Measurements from ENCODE around the gene CASP2. TPM values are rescaled to one million over a fixed set of nuclear protein-coding genes. Genes with fewer than 3 reads are reported as not detected.
A peak's percentile ranks its signal among the peaks of the same experiment; 100 is the strongest.

CASP2 gene
- total RNA-seq, 1 donor from 2014 or later, result 26.7 TPM

DNA sequence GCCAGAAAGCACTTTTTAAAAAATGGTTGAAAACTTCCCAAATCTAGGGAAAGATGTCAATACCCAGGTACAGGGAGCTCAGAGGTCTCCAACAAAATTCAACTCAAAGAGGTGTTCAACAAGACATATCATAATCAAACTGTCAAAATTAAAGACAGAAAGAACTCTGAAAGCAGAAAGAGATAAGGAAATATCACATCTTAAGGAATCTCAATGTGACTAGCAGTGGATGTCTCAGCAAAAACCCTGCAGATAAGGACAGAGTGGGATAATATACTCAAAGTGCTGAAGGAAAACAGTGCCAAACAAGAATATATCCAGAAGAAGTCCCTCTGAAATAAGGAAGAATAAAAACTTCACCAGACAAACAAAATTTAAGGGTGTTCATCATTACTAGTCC, 38.0 kb upstream of the CASP2 start:
- Histone ChIP-seq H3K4me1 (no peaks in the 10 kb centered on the region), H3K9me3 (no peaks in the 10 kb centered on the region), H3K27ac (no peak overlapping the region), H3K36me3 (no peaks in the 10 kb centered on the region), H3K4me3 (no peak overlapping the region), H3K27me3 (no peaks in the 10 kb centered on the region)
- intact Hi-C loops (cut with DNase I), result no loop called here
- no peak for DNase-seq
- no peak for ATAC-seq
- TF ChIP-seq, protein P1, sequence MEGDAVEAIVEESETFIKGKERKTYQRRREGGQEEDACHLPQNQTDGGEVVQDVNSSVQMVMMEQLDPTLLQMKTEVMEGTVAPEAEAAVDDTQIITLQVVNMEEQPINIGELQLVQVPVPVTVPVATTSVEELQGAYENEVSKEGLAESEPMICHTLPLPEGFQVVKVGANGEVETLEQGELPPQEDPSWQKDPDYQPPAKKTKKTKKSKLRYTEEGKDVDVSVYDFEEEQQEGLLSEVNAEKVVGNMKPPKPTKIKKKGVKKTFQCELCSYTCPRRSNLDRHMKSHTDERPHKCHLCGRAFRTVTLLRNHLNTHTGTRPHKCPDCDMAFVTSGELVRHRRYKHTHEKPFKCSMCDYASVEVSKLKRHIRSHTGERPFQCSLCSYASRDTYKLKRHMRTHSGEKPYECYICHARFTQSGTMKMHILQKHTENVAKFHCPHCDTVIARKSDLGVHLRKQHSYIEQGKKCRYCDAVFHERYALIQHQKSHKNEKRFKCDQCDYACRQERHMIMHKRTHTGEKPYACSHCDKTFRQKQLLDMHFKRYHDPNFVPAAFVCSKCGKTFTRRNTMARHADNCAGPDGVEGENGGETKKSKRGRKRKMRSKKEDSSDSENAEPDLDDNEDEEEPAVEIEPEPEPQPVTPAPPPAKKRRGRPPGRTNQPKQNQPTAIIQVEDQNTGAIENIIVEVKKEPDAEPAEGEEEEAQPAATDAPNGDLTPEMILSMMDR (IDR thresholded peaks at IDR 0.05), result no peak

DNA sequence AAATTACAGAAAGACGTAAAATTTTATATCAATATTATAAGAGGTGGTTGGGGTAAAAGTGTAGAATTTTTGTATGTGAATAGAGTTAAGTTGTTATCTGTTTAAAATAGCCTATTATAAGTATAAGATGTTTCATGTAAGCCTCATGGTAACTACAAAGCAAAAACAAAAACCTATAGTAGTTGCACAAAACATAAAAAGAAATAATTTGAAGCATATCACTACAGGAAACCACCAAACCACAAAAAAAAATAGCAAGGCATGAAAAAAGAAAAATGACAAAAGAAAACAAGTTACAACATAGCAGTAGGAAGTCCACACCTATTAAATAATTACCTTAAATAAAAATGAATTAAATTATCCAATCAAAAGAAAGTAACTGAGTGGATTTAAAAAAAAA, 37.3 kb upstream of the CASP2 start:
- intact Hi-C loops (cut with DNase I), result no loop called here
- H3K27me3 ChIP-seq, result no peaks in the 10 kb centered on the region
- TF ChIP-seq, protein P1 (IDR thresholded peaks at IDR 0.05), result no peak
- no peaks in the 10 kb centered on the region for H3K36me3 ChIP-seq
- no peak for DNase-seq
- no peaks in the 10 kb centered on the region for H3K4me1 ChIP-seq
- ATAC-seq, result no peak
- no peak overlapping the region for H3K4me3 ChIP-seq
- H3K9me3 ChIP-seq, result no peaks in the 10 kb centered on the region
- no peak overlapping the region for H3K27ac ChIP-seq

DNA sequence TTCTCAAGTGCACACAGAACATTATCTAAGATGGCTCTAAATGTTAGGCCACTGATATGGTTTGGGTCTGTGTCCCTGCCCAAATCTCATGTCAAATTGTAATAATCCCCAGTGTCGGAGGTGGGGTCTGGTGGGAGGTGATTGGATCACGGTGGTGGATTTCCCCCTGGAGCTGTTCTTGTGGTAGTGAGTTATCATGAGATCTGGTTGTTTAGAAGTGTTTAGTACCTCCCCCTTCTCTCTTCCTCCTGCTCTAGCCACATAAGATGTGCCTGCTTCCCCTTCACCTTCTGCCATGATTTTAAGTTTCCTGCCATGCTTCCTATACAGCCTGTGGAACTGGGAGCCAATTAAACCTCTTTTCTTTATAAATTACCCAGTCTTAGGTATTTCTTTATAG, 36.1 kb upstream of the CASP2 start:
- intact Hi-C loops (cut with DNase I), result no loop called here
- H3K4me1 ChIP-seq, result no peaks in the 10 kb centered on the region
- H3K27ac ChIP-seq, result no peak overlapping the region
- no peak for DNase-seq
- H3K27me3 ChIP-seq, result no peaks in the 10 kb centered on the region
- TF ChIP-seq, protein P1 (IDR thresholded peaks at IDR 0.05), result no peak
- no peak for ATAC-seq
- no peak overlapping the region for H3K4me3 ChIP-seq
- no peaks in the 10 kb centered on the region for H3K36me3 ChIP-seq
- H3K9me3 ChIP-seq, result no peaks in the 10 kb centered on the region

DNA sequence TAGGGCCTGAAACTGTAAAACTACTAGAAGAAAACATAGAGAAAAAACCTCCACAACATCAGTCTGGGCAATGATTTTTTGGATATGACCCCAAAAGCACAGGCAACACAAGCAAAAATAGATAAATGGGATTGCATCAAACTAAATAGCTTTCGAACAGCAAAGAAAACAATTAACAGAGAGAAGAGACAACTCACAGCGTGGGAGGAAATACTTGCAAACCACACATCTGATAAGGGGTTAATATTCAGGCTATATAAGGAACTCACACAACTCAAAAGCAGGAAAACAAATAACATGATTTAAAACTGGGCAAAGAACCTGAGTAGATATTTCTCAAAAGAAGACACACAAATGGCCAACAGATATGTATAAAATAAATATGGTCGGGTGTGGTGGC, 32.6 kb upstream of the CASP2 start:
- Histone ChIP-seq H3K4me1 (no peaks in the 10 kb centered on the region), H3K27ac (no peak overlapping the region), H3K36me3 (no peaks in the 10 kb centered on the region), H3K9me3 (no peaks in the 10 kb centered on the region), H3K27me3 (no peaks in the 10 kb centered on the region), H3K4me3 (no peak overlapping the region)
- no peak for DNase-seq
- TF ChIP-seq, protein P1 (IDR thresholded peaks at IDR 0.05), result no peak
- no peak for ATAC-seq
- intact Hi-C loops (cut with DNase I), result no loop called here

DNA sequence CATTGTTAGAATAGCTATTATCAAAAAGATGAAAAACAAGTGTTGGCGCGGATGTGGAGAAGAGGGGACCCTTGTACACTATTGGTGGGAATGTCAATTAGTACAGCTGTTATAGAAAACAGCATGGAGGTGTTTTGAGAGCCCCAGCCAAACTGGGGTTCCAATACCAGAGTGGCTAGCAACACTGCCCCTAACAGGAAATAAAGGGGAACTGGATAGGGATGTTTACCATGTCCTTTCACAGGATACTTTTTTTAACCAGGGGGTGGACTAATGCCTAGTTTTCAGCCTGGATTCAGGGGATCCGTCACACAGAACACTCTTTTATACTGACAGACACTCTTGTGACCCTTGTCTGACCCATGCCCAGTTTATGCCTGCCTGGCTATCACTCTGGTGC, 31.8 kb upstream of the CASP2 start:
- TF ChIP-seq, protein P1 (IDR thresholded peaks at IDR 0.05), result no peak
- DNase-seq, result no peak
- H3K9me3 ChIP-seq, result no peaks in the 10 kb centered on the region
- no peaks in the 10 kb centered on the region for H3K36me3 ChIP-seq
- H3K4me3 ChIP-seq, result no peak overlapping the region
- peak; percentile 17 for ATAC-seq
- intact Hi-C loops (cut with DNase I), result no loop called here
- H3K27ac ChIP-seq, result no peak overlapping the region
- no peaks in the 10 kb centered on the region for H3K4me1 ChIP-seq
- H3K27me3 ChIP-seq, result no peaks in the 10 kb centered on the region

DNA sequence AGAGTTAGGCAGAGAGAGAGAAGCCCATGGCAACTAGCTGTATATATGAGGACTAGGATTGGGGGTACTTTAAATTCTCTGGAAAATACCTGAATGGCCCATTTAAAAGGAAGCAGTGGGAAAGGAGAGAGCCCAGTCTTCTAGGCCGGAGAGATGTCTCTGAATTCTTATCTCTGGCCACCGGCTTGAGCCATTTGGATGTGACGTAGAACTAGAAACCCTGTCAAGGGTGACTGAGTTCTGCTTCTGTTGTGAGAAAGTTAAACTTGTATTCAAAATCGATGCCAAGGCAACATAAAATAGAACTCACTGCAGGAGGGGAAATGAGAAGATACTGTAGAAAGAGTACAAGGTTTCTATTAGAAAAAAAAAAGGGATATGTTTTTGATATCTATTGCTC, 31.2 kb upstream of the CASP2 start:
- no peak for DNase-seq
- intact Hi-C loops (cut with DNase I), result no loop called here
- no peaks in the 10 kb centered on the region for H3K4me1 ChIP-seq
- no peaks in the 10 kb centered on the region for H3K27me3 ChIP-seq
- H3K9me3 ChIP-seq, result no peaks in the 10 kb centered on the region
- TF ChIP-seq, protein P1 (IDR thresholded peaks at IDR 0.05), result no peak
- H3K36me3 ChIP-seq, result no peaks in the 10 kb centered on the region
- ATAC-seq, result no peak
- H3K4me3 ChIP-seq, result no peak overlapping the region
- no peak overlapping the region for H3K27ac ChIP-seq

Data from upper lobe of right lung (tissue), 1 donor.